ENCODE measurements around the gene KCNQ1.
A peak's percentile ranks its signal among the peaks of the same experiment; 100 is the strongest.

KCNQ1 gene

DNA sequence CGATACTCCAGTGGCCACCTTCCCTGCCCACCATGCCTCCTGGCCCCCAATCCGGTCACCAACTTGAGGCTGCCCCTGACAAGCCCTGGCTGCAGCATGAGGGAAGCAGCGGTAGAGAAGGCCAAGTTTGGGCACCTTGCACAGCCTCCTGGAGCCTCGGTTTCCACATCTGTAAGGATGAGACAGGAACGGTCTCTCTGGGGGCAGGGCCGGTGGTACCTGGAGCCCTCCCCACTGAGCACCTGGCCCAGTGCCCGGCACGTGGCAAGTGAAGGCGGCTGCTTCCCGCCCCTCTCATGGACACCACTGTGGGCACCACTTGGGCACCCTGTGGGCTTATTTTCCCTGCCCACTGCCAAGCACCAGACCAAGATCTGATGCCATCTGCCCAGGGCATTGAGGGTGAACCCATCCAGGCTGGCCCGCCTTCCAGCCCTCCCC, 363.0 kb downstream of the KCNQ1 start:
- no peak overlapping the region for H3K4me3 ChIP-seq (ENCODE audit: low read depth in 1 of 2, low read length in 2 of 2)
- peaks cover 0 to 21% of the 10 kb centered on the region in 2 donors for H3K4me1 ChIP-seq (ENCODE audit: control insufficient read depth in 1 of 2, insufficient read depth in 2 of 2, low read length in 2 of 2)
- H3K27ac ChIP-seq (ENCODE audit: low read length) = no peak overlapping the region
- no peaks in the 10 kb centered on the region for H3K36me3 ChIP-seq (ENCODE audit: control insufficient read depth in 1 of 2, insufficient read depth in 2 of 2, low read length in 2 of 2)
- H3K9me3 ChIP-seq (ENCODE audit: control insufficient read depth in 1 of 2, low read length in 2 of 2) = no peaks in the 10 kb centered on the region
- no peaks in the 10 kb centered on the region for H3K27me3 ChIP-seq (ENCODE audit: low read depth, low read length)

DNA sequence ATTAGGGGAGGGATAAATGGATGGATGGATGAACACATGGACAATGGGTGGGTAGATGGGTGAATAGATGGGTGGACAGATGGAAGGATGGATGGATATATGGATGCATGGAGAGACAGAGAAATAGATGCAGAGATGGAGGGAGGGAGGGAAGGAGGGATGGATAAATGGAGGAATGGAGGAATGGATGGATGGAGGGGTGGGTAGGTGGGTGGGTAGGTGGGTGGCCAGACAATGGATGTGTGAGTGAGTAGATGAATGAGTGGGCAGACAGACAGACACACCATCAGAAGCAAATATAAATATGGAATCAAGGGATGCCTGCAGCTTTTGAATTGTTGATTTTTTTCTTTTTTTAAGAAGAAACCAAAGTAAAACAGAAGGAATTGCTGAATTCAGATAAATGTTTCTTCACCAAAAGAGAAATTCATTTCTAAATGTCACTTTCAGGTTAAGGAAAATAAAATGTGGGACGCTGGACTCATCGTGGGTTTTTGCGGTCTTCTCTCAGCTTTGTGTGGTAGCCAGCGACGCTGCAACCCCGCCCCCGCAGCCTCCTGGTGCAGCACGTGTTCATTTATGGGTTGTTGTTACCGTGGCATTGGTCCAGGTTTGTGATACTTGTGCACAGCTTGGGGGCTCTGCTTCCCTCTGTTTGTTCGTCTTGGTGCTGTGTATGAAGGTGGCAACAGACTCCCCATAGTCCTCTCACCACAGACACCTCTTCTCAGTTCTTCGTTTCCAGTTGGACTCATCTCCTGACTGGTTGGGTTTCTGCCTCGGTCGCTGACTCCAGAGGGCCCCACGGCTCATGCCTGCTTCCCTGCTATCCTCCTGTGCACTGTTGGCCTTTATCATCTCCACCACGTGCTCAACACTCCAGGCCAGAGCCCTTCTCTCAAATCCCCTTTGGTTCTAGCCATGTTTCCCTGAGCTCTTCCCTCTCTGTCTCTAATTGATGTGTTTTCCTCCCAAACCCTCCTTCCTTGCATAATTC, 364.3 kb downstream of the KCNQ1 start:
- Histone ChIP-seq H3K36me3 (ENCODE audit: control insufficient read depth in 1 of 2, insufficient read depth in 2 of 2, low read length in 2 of 2) (no peaks in the 10 kb centered on the region), H3K27ac (ENCODE audit: low read length) (no peak overlapping the region), H3K4me3 (ENCODE audit: low read depth in 1 of 2, low read length in 2 of 2) (no peak overlapping the region), H3K4me1 (ENCODE audit: control insufficient read depth in 1 of 2, insufficient read depth in 2 of 2, low read length in 2 of 2) (peaks cover 0 to 26% of the 10 kb centered on the region in 2 donors), H3K9me3 (ENCODE audit: control insufficient read depth in 1 of 2, low read length in 2 of 2) (no peaks in the 10 kb centered on the region), H3K27me3 (ENCODE audit: low read depth, low read length) (no peaks in the 10 kb centered on the region)

DNA sequence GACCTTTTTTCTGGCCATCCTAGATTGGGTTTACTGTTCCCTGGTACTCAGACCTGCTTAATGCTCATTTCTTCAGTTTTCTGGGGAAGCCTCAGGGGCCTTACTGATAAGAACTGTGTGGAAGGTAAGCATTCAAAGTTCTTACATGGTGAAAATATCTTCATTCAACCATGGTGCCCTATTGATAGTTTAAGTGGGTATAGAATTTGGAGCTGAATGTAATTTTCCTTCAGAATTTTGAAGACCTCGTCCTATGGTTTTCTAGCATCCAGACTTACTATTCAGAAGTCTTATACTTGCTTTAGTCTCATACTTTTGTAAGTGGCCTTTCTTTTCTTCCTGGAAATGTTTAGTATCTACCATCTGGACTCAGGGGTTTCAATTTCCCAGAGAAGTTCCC, 365.0 kb downstream of the KCNQ1 start:
- H3K4me1 ChIP-seq (ENCODE audit: control insufficient read depth in 1 of 2, insufficient read depth in 2 of 2, low read length in 2 of 2) = peaks cover 0 to 26% of the 10 kb centered on the region in 2 donors
- no peak overlapping the region for H3K27ac ChIP-seq (ENCODE audit: low read length)
- H3K9me3 ChIP-seq (ENCODE audit: control insufficient read depth in 1 of 2, low read length in 2 of 2) = no peaks in the 10 kb centered on the region
- no peaks in the 10 kb centered on the region for H3K36me3 ChIP-seq (ENCODE audit: control insufficient read depth in 1 of 2, insufficient read depth in 2 of 2, low read length in 2 of 2)
- H3K27me3 ChIP-seq (ENCODE audit: low read depth, low read length) = no peaks in the 10 kb centered on the region
- H3K4me3 ChIP-seq (ENCODE audit: low read depth in 1 of 2, low read length in 2 of 2) = no peak overlapping the region

GRCh38 chr11:2810411-2811205, 365.8 kb downstream of the KCNQ1 start:
- Histone ChIP-seq H3K4me3 (ENCODE audit: low read depth in 1 of 2, low read length in 2 of 2) (no peak overlapping the region), H3K36me3 (ENCODE audit: control insufficient read depth in 1 of 2, insufficient read depth in 2 of 2, low read length in 2 of 2) (no peaks in the 10 kb centered on the region), H3K27me3 (ENCODE audit: low read depth, low read length) (no peaks in the 10 kb centered on the region), H3K27ac (ENCODE audit: low read length) (no peak overlapping the region), H3K9me3 (ENCODE audit: control insufficient read depth in 1 of 2, low read length in 2 of 2) (peaks cover 0 to under 1% of the 10 kb centered on the region in 2 donors), H3K4me1 (ENCODE audit: control insufficient read depth in 1 of 2, insufficient read depth in 2 of 2, low read length in 2 of 2) (peaks cover 0 to 26% of the 10 kb centered on the region in 2 donors)

GRCh38 chr11:2811206-2812091, 366.6 kb downstream of the KCNQ1 start:
- H3K4me3 ChIP-seq (ENCODE audit: low read depth in 1 of 2, low read length in 2 of 2) = no peak overlapping the region
- no peaks in the 10 kb centered on the region for H3K36me3 ChIP-seq (ENCODE audit: control insufficient read depth in 1 of 2, insufficient read depth in 2 of 2, low read length in 2 of 2)
- H3K27ac ChIP-seq (ENCODE audit: low read length) = no peak overlapping the region
- H3K9me3 ChIP-seq (ENCODE audit: control insufficient read depth in 1 of 2, low read length in 2 of 2) = peaks cover 0 to 9% of the 10 kb centered on the region in 2 donors
- H3K4me1 ChIP-seq (ENCODE audit: control insufficient read depth in 1 of 2, insufficient read depth in 2 of 2, low read length in 2 of 2) = peaks cover 0 to 26% of the 10 kb centered on the region in 2 donors
- no peaks in the 10 kb centered on the region for H3K27me3 ChIP-seq (ENCODE audit: low read depth, low read length)

GRCh38 chr11:2812371-2812991, 367.7 kb downstream of the KCNQ1 start:
- Histone ChIP-seq H3K9me3 (ENCODE audit: control insufficient read depth in 1 of 2, low read length in 2 of 2) (peaks cover 0 to 9% of the 10 kb centered on the region in 2 donors), H3K4me3 (ENCODE audit: low read depth in 1 of 2, low read length in 2 of 2) (peak overlapping the region in 1 of 2 donors; percentile 25), H3K4me1 (ENCODE audit: control insufficient read depth in 1 of 2, insufficient read depth in 2 of 2, low read length in 2 of 2) (peaks cover 0 to 26% of the 10 kb centered on the region in 2 donors), H3K27ac (ENCODE audit: low read length) (no peak overlapping the region), H3K36me3 (ENCODE audit: control insufficient read depth in 1 of 2, insufficient read depth in 2 of 2, low read length in 2 of 2) (no peaks in the 10 kb centered on the region), H3K27me3 (ENCODE audit: low read depth, low read length) (no peaks in the 10 kb centered on the region)

GRCh38 chr11:2813141-2813908, 368.5 kb downstream of the KCNQ1 start:
- peaks cover 0 to 9% of the 10 kb centered on the region in 2 donors for H3K9me3 ChIP-seq (ENCODE audit: control insufficient read depth in 1 of 2, low read length in 2 of 2)
- no peaks in the 10 kb centered on the region for H3K27me3 ChIP-seq (ENCODE audit: low read depth, low read length)
- peaks cover 0 to 19% of the 10 kb centered on the region in 2 donors for H3K4me1 ChIP-seq (ENCODE audit: control insufficient read depth in 1 of 2, insufficient read depth in 2 of 2, low read length in 2 of 2)
- no peak overlapping the region for H3K4me3 ChIP-seq (ENCODE audit: low read depth in 1 of 2, low read length in 2 of 2)
- H3K36me3 ChIP-seq (ENCODE audit: control insufficient read depth in 1 of 2, insufficient read depth in 2 of 2, low read length in 2 of 2) = no peaks in the 10 kb centered on the region
- H3K27ac ChIP-seq (ENCODE audit: low read length) = no peak overlapping the region

DNA sequence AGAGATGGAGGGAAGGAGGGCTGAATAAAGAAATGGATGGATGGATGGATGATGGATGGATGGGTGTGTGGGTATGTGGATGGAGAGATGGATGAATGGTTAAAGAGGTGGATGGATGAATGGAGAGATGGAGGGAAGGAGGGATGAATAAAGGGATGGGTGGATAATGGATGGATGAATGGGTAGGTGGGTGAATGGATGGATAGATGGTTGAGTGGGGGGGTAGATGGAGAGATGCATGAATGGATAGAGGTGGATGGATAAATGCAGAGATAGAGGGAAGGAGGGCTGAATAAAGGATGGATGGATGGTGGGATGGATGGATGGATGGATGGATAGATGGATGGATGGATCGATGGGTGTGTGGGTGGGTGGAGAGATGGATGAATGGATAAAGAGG, 369.2 kb downstream of the KCNQ1 start:
- H3K36me3 ChIP-seq (ENCODE audit: control insufficient read depth in 1 of 2, insufficient read depth in 2 of 2, low read length in 2 of 2) = no peaks in the 10 kb centered on the region
- H3K27ac ChIP-seq (ENCODE audit: low read length) = no peak overlapping the region
- H3K27me3 ChIP-seq (ENCODE audit: low read depth, low read length) = no peaks in the 10 kb centered on the region
- H3K9me3 ChIP-seq (ENCODE audit: control insufficient read depth in 1 of 2, low read length in 2 of 2) = peaks cover 0 to 11% of the 10 kb centered on the region in 2 donors
- peaks cover 0 to 19% of the 10 kb centered on the region in 2 donors for H3K4me1 ChIP-seq (ENCODE audit: control insufficient read depth in 1 of 2, insufficient read depth in 2 of 2, low read length in 2 of 2)
- H3K4me3 ChIP-seq (ENCODE audit: low read depth in 1 of 2, low read length in 2 of 2) = no peak overlapping the region

DNA sequence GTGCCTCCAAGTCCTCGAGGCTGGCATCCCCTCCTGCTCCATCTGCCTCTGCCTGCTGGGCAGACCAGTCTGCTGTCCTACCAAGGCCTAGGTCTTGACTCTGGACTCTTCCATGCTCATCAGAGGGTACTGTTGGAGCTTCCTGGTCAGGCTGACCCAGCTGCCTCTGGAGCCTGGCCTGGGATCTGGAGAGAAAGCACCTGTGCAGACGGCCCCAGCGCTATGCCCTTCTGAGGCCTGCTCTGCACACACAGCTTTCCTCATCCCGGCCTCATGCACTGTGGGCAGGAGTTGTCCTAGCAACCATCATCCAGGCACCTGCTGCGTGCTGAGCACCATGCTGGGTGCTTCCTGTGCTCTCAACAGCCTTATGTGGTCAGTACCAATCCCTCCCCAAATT, 369.9 kb downstream of the KCNQ1 start:
- Histone ChIP-seq H3K9me3 (ENCODE audit: control insufficient read depth in 1 of 2, low read length in 2 of 2) (peaks cover 0 to 18% of the 10 kb centered on the region in 2 donors), H3K36me3 (ENCODE audit: control insufficient read depth in 1 of 2, insufficient read depth in 2 of 2, low read length in 2 of 2) (no peaks in the 10 kb centered on the region), H3K27me3 (ENCODE audit: low read depth, low read length) (no peaks in the 10 kb centered on the region)

More for the DNA sequence above, 369.9 kb downstream of the KCNQ1 start:
- Histone ChIP-seq H3K27ac (ENCODE audit: low read length) (no peak overlapping the region), H3K4me1 (ENCODE audit: control insufficient read depth in 1 of 2, insufficient read depth in 2 of 2, low read length in 2 of 2) (peaks cover 0 to 19% of the 10 kb centered on the region in 2 donors), H3K4me3 (ENCODE audit: low read depth in 1 of 2, low read length in 2 of 2) (no peak overlapping the region)

All from muscle layer of duodenum (tissue), 2 donors.